ENCODE results near the gene POLR3B.

POLR3B gene

DNA sequence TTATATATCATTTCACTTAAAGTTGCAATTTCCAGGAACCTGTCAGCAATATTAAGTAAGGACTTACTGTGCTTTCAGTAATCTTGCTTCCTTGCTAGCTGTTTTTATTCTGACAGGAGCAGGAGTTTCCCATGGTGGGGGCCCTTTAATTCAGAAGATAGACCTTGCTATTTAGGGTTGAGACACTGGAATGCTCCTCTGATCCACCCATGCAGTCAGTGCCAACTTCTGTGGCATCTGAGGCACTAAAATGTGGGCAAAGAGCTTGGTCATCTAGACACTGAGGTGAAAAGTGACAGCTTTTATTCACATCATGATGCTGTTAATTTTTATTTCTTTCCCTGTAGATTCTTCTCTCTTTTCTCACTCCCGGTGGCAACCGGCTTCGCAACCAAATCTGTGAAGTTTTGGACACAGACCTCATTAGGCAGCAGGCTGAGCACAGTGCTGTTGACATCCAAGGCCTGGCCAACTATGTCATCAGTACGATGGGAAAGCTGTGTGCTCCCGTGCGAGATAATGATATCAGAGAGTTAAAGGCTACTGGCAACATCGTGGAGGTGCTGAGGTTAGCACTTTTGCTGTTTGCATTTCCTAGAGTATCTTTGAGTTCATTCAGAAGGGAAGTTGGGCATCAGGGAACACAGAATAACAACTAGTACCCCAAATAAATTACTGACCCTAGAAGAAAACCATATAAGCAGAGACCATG is 36.3 kb upstream of the POLR3B start:
- H3K36me3 ChIP-seq (ENCODE audit: control insufficient read depth, insufficient read depth, low read length), result no peaks in the 10 kb centered on the region
- H3K4me3 ChIP-seq (ENCODE audit: low read depth, low read length), result no peak overlapping the region

DNA sequence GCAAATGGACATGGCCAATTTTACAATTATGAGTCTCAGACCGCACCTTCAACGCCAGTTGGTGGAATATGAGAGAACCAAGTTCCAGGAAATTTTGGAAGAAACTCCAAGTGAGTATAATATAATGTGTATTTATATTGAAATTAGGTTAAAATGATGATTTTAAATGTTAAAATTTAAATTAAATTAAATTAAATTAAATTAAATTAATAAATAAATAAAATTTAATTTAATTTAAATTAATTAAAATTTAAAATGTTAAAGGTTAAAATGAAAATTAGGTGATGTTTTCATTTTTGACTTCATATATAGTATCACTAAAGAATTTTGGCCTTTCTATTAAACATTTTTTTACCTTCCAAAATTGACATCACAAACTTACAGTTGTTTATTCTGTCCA is 34.0 kb upstream of the POLR3B start:
- Histone ChIP-seq H3K27ac (no peak overlapping the region), H2AFZ (no peak overlapping the region), H3K9me3 (ENCODE audit: control insufficient read depth, low read length) (no peaks in the 10 kb centered on the region), H3K4me1 (no peaks in the 10 kb centered on the region), H3K4me2 (ENCODE audit: low read length) (no peak overlapping the region), H3K4me3 (ENCODE audit: low read depth, low read length) (no peak overlapping the region), H3K79me2 (no peaks in the 10 kb centered on the region), H3K9ac (no peak overlapping the region), H3K36me3 (ENCODE audit: control insufficient read depth, insufficient read depth, low read length) (no peaks in the 10 kb centered on the region), H3K27me3 (ENCODE audit: control insufficient read depth, insufficient read depth, low read length) (no peaks in the 10 kb centered on the region)
- TF ChIP-seq, protein P1, sequence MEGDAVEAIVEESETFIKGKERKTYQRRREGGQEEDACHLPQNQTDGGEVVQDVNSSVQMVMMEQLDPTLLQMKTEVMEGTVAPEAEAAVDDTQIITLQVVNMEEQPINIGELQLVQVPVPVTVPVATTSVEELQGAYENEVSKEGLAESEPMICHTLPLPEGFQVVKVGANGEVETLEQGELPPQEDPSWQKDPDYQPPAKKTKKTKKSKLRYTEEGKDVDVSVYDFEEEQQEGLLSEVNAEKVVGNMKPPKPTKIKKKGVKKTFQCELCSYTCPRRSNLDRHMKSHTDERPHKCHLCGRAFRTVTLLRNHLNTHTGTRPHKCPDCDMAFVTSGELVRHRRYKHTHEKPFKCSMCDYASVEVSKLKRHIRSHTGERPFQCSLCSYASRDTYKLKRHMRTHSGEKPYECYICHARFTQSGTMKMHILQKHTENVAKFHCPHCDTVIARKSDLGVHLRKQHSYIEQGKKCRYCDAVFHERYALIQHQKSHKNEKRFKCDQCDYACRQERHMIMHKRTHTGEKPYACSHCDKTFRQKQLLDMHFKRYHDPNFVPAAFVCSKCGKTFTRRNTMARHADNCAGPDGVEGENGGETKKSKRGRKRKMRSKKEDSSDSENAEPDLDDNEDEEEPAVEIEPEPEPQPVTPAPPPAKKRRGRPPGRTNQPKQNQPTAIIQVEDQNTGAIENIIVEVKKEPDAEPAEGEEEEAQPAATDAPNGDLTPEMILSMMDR (IDR thresholded peaks at IDR 0.05), result no peak

More for the DNA sequence above, 36.3 kb upstream of the POLR3B start:
- no peak overlapping the region for H3K4me2 ChIP-seq (ENCODE audit: low read length)
- H3K9me3 ChIP-seq (ENCODE audit: control insufficient read depth, low read length), result no peaks in the 10 kb centered on the region
- no peak overlapping the region for H3K9ac ChIP-seq
- no peaks in the 10 kb centered on the region for H3K27me3 ChIP-seq (ENCODE audit: control insufficient read depth, insufficient read depth, low read length)
- peaks cover 3% of the 10 kb centered on the region for H3K79me2 ChIP-seq
- H2AFZ ChIP-seq, result no peak overlapping the region
- H3K27ac ChIP-seq, result no peak overlapping the region
- TF ChIP-seq, protein P1 (IDR thresholded peaks at IDR 0.05), result no peak
- no peaks in the 10 kb centered on the region for H3K4me1 ChIP-seq

DNA sequence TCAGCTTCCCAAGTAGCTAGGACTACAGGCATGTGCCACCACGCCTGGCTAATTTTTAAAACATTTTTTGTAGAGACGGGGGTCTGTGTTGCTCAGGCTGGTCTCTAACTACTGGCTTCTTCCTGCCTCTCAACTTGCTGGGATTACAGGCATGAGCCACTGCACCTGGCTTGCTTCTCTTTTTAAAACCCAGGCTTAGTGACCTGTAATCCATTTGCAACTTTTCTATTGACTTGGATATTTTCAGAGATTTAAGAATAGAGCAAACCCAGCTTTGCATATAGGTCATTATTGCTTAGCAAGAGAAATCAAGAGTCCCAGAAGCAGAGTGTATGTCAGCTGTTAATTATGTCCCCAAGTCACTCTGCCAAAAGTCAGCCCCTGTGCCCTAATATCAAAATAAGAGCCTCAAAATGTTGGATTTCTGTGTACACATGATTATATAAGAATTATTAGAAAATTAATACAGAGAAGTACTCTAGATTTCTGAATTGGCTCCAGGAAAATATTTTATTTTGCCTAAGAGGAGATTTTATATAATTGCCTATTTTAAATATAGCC is 30.2 kb upstream of the POLR3B start:
- Histone ChIP-seq H3K27me3 (ENCODE audit: control insufficient read depth, insufficient read depth, low read length) (no peaks in the 10 kb centered on the region), H3K4me3 (ENCODE audit: low read depth, low read length) (no peak overlapping the region), H3K27ac (no peak overlapping the region), H3K4me1 (peaks cover 7% of the 10 kb centered on the region), H3K9me3 (ENCODE audit: control insufficient read depth, low read length) (no peaks in the 10 kb centered on the region), H3K9ac (no peak overlapping the region), H3K79me2 (no peaks in the 10 kb centered on the region), H2AFZ (no peak overlapping the region), H3K36me3 (ENCODE audit: control insufficient read depth, insufficient read depth, low read length) (no peaks in the 10 kb centered on the region), H3K4me2 (ENCODE audit: low read length) (no peak overlapping the region)
- TF ChIP-seq, protein P1 (IDR thresholded peaks at IDR 0.05), result no peak

DNA sequence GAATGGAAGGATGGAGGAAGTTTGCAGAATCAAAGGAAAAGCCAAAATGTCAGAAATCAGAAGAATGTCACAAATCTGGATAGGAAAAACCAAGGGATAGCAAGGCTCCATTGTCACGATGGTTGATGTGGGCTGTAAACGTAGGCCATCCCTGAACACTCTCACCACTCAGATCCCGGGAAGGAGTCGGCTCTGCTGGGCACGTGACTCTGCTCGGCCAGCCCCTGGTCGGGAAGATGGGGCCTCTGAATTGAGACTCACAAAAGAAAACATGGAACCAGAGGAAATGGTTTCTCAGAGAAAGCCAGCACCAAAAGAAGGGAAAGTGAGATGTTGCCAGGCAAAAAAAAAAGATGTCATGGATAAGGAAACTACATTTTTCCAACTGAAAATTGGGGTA is 28.8 kb upstream of the POLR3B start:
- Histone ChIP-seq H3K9me3 (ENCODE audit: control insufficient read depth, low read length) (no peaks in the 10 kb centered on the region), H3K9ac (no peak overlapping the region), H3K36me3 (ENCODE audit: control insufficient read depth, insufficient read depth, low read length) (no peaks in the 10 kb centered on the region), H3K27me3 (ENCODE audit: control insufficient read depth, insufficient read depth, low read length) (no peaks in the 10 kb centered on the region), H3K4me2 (ENCODE audit: low read length) (no peak overlapping the region), H3K79me2 (no peaks in the 10 kb centered on the region), H3K4me3 (ENCODE audit: low read depth, low read length) (no peak overlapping the region), H3K27ac (no peak overlapping the region), H2AFZ (no peak overlapping the region), H3K4me1 (peaks cover 7% of the 10 kb centered on the region)
- TF ChIP-seq, protein P1 (IDR thresholded peaks at IDR 0.05), result no peak

Measured in parathyroid adenoma (tissue), 2 donors.